Measurements from ENCODE around the gene DCXR. TPM values are rescaled to one million over a fixed set of nuclear protein-coding genes. Genes with fewer than 3 reads are reported as not detected.
"Not testable (repeated sequence)": the region's sequence is repeated elsewhere in the genome, so short reads cannot be mapped to it uniquely, and the experiment has no call there.

The DCXR gene
- polyA plus RNA-seq, 10 donors: 20.6 to 42.5 (median 35.0) TPM

DNA sequence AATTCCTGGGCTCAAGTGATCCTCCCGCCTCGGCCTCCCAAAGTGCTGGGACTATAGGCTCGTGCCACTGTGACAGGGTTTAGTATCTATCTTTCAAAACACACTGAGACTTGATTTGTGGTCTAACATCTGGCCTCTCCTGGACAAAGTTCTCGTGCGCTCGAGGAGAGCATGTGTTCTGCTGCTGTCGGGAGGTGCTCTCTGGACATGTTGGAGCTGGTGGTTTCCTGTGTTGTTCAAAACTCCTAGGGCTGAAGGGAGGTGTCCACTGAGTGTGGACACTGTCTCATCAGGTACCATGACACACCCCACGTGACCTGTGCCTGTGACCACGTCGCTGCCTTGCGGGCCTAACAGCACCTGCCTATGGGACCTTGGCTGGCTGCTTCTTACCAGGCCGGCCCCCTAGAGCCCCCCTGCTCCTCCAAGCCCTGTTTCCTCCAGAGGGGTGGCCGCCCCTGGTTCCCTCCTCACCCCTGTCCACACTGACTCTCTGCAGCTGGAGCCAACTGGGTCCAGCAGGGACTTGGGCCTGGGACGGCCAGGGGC, 8.5 kb upstream of the DCXR start:
- DNase-seq: no peak

DNA sequence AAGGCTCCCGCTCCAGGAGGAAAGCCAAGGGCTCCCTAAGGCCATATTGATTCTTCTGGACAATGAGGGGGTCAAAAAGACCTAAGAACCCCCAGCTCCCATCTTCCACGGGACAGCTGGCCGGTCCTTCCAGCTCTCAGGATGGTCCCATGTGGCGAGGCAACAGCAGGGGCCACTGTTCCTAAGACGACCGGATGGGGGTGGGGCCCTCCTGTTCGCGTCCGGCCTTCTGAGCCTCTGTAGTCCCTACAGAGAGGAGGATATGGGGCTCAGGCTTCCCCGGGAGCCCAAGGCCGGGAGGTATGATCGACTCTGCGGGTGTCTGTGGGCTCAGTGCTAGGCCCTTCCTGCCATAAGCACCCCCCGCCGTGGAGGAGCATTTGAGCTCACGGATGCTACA, 6.0 kb upstream of the DCXR start:
- no peak for DNase-seq

DNA sequence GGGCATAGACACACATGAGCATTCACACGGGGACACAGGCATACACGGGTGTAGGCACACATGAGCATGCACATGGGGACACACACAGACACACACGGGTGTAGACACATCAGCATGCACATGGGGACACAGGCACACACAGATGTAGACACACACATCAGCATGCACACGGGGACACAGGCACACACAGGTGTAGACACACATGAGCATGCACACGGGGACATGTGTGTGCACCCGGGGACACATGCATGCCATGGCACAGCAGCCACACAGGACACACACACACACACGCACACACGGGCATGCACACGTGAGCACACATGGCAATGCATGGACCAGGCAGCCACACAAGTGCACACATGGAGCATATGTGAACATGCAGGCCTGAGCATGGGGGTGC, 5.2 kb upstream of the DCXR start:
- no peak for DNase-seq

DNA sequence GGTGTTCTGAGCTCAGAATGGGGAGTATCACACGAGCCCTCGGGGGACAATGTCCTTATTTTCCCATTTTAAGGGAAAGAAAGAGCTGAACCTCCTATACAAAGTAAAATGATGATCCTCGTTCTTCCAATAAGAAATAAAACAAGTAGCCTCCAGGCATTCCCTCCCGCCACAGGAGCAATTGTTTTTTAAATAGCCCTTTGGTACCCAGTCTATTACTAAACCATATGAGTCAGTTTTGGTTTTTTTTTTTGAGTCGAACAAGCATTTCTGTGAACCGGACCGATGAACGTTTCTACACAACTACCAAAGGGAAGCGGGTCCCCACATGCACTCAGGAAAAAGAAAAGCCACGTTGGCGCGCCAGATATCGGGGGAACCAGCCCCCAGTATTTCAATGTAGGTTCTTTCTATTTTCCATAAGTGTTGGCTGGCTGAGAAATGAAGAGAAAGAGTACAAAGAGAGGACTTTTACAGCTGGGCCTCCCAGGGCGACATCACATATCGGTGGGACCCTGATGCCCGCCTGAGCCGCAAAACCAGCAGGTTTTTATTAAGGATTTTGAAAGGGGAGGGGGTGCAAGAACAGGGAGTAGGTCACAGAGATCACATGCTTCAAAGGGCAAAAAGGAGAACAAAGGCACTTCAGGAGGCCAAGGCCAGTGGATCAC, 3.8 kb upstream of the DCXR start:
- DNase-seq: no peak

DNA sequence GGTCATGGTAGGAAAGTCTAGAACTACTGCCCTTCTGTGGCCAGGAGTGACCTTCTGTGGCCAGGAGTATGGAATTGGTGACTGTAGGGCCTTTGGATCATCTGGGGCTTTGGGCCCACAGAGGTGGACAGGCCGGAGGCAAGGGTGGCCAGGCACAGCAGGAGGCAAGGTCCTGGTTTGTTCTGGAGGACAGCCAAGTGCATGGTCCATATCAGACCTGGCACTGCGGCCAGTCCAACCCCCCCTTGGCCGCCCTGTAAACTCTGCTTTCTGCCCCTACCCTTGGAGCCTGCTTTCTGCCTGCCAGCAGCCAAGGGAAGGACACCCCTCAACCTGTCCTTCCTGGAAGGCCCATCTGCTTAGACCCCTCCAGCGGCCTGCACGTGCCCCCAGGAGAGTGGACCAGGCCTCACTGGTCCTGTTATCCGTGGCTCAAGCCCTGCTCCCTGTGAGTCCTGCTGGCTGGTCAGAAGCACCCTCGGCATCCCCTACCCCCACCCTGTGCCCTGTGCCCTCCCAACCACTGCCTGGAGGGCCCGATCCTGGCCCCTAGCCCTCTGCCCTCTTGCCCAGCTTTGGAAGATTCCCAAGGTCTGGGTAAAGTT, 2.3 kb upstream of the DCXR start:
- no peak for DNase-seq

DNA sequence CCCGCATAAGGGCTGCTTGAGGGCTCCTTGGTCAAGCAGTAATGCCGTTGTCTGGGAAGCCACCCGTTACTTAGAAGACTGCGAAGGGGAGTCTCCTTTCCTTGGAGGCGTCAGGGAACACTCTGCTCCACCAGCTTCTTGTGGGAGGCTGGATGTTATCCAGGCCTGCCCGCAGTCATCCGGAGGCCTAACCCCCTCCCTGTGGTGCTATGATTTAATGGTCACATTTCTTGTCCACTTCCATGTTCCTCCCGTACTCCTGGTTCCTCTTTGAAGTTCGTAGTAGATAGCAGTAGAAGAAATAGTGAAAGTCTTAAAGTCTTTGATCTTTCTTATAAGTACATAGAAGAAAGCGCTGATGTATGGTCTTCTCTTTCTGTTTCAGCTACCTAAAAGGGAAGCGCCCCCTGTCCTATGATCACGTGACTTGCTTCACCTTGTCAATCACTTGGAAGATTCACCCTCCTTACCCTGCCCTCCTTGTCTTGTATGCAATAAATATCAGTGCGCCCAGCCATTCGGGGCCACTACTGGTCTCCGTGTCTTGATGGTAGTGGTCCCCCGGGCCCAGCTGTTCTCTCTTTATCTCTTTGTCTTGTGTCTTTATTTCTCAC, 1.4 kb upstream of the DCXR start:
- not testable (repeated sequence) for DNase-seq

DNA sequence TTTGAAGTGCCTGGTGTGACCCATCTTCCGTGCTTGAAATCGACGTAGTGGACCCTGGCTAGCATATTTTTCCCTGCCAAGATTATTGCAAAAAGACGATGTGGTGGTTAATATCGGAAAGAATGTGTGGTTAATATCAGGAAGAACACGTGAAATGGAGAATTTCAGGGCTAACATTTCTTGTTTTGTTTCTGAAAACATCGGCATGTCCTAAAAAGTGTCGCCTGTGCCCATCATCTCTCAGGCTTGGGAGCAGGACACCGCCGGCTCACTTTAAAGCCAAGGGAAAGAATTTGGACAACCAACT, 345 bp upstream of the DCXR start:
- no peak for DNase-seq

DNA sequence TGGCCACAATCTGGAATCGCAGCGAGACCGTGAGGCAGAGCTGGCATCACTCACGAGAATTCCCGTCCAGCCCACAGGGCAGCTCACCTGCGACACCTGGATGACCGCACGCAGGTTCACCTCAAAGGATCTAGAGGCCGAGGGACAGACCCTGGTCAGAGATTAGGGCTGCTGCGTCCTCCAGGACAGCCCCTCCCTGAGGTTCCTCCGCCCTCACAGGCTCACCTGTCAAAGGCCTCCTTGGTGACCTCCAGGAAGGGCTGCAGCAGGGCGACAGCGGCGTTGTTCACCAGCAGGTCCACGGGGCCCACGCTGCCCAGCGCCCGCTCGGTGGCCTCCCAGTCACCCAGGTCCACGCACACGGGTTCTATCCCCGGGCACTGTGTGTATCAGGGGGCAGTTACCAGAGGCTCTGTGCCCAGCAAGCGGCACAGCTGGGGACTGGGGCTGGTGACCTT, 834 bp downstream of the DCXR start:
- DNase-seq: no peak

DNA sequence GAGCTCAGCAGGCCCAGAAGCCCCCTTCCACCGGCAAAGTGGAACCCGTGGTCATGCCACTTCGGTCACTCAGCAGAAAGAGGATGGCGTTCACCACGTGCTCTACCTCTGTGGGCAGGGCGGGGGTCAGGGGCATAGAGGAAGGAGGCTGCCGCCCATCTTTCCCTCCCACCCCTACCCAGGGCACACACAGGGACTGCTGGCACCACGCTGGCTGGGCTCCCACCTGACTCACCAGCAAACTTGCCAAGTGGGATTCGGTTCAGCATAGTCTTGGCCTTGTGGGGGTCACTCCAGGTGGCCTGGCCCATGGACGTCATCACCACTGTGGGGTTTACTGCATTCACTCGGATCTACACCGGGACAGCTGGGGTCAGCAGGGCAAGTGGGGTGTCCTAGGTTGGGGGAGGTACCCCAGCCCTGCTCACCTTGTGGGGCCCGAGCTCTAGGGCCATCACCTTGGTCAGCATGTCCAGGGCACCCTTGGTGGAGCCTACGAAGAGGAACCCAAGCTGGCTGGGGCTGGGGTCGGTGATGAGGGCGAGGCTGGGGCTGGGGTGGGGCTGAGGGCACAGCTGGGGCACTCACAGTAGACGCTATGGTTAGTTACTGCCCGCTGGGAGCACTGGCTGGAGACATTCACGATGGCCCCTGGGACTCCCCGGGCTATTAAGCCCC, 1.4 kb downstream of the DCXR start:
- DNase-seq: no peak

DNA sequence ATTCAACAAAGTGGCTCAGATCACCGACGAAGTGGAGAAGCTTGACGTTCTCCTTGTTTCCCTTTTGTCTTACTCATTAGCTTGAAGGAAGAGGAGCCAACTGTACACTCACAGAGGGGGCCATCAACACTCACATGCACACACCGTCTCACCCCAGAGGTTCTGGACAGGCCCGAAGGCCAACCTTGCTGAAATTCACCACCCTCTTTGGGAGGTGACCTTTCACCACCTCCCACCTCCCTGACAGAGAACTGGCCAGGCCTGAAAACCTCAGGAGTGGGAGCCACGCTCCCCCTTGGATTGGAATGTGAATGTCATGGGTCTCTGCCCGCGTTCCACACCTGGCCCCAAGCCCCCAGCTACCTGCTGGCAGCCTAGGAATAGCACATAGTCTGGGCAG, 2.0 kb downstream of the DCXR start:
- DNase-seq: no peak

DNA sequence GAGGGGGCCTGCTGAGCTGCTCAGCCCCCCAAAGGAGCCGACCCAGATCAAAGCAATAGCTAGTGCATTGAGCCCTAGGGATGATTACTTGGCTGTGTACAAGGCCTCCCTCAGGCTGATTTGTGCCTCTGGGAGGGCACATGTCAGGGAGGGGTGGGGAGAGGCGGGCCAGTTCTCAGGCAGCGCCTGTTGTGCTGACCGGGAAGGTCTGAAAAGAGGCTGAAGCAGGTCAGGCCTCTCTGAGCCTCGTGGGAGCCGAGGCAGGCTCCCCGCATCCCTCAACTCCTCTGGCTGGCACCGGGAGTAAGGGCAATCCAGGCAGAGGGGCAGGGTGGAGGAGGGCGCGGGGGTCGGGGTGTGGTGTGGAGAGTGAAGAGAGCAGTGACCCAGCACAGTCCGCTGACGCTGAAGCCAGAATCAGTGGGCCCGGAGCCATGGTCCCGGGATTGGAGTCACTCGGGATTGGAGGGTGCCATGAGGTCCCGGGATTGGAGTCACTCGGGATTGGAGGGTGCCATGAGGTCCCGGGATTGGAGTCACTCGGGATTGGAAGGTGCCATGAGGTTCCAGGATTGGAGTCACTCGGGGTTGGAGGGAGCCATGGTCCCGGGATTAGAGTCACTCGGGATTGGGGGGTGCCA, 3.0 kb downstream of the DCXR start:
- DNase-seq: no peak

DNA sequence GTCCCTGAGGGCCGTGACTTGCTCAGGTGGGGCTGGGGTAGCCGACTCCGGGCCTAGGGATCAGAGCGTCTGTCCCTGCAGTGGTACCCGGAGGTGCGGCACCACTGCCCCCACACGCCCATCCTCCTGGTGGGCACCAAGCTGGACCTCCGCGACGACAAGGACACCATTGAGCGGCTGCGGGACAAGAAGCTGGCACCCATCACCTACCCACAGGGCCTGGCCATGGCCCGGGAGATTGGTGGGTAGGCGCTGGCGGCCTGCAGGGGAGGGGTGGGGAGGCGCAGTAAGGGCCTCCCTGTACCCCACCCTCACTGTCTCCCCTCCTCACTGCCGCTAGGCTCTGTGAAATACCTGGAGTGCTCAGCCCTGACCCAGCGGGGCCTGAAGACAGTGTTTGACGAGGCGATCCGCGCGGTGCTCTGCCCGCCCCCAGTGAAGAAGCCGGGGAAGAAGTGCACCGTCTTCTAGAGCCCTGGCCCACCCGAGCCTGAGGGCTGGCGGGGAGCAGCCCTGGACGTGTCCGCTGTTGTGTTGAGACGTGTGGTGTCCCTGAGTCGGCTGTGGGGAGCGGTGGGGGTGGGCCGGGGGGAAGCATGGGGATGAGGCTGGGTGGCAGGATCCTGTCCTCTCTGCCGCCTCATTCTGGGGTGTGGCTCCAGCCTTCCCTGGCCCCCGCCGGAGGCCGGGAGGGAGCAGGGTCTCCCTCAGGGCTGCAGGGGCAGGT, 4.0 kb downstream of the DCXR start:
- DNase-seq: no peak

DNA sequence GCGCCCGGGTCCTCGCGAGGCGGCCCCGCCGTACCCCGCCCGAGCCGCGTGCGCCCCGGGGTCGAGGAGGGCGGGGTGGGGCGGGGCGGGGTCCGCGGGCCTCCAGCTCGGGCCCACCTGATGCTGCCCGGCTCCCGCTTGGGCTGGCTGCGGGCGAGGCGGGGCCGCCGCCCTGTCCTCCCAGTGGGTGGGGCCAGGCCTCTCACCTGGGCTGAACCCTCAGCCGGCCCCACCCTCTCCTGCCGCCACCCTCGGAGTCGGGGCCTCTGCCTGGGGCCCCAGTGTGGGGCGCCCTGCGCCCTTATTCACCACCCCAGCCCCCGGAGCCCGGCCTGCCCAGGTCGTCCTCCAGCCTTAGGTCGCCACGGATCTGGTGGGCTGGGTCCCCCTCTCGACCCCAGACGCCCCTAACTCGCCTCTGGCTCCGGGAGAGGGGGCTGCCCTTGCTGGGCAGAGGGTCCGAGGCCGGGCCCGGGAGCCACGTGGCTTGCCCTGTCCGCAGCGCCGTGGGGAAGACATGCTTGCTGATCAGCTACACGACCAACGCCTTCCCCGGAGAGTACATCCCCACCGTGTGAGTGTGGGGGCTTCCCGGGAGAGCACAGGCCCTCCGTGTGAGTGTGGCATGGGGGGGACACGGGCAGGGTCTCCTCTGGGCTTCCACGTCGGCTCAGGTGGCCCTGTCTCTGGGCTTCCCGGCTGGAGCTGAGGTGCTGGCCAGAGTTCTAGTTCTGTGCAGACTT, 5.4 kb downstream of the DCXR start:
- no peak for DNase-seq

DNA sequence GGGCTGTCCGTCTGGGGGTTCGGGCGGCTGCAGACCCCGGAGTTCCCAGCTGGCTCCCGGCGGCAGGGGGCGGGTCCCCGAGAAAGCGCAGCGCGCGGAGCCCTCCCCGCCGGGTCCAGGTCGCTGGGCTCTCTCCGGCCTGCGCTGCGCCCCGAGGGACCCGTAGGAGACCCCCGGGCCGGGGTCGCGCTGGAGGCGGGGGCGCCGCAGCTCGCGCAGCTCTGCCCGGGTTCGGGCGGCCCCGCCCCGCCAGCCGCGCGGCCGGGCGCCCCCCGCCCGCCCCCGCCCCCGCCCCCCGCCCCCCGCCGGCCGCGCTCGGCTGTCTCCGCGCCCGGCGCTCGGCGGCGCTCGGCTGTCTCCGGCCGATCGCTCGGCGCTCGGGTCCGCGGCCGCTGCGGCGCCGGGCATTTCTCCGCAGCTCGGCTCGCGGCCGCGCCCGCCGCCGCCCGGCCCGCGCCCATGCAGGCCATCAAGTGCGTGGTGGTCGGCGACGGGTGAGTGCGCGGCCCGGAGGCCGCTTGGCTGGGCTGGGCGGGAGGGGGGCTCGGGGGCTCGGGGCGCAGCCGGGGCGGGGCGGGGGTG, 6.1 kb downstream of the DCXR start, which contains the start of gene RAC3:
Gene RAC3, plus strand, starts transcription at position 376 of the 582 bp plus-strand sequence. Its CDS starts 84 bp downstream, at position 460.
- peak in 1 of 3 donors; percentile 44 for DNase-seq

DNA sequence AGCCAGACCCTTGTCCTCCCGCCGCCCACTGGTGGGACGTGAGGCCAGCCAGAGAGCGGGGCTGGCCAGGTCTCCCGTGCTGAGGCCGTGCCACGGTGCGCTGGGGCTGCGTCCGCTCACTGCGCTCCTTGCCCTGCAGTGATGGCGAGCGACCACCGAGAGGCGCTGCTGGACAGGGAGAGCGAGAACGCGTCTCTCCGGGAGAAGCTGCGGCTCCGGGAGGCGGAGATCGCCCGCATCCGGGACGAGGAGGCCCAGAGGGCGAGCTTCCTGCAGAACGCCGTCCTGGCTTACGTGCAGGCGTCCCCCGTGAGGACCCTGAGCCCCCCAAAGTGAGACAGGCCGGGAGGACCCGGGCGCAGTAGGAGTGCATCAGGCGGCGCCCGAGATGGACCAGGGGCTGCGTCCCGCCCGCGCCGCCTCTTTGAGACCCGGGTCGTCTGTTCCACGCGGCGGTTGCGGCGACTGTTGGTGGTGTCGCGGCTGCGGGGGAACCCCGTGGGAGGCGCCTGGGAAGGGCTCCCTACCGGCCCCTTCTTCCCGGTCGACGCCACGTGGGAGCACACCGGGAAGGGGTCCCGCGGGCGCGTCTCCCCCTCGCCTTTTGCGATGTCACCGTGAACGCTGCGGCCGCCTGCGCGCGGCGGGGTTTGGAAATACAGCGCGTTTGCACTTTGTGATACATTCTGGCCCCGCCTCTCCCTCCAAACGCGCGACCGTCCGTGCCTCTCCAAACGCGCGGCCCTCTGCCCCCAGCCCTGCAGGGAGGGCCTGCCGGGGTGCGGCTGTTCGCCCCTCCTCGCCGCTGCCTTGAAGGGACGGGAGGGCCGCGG, 6.8 kb downstream of the DCXR start:
- DNase-seq: peak; percentile 63 to 94 (median 89)

DNA sequence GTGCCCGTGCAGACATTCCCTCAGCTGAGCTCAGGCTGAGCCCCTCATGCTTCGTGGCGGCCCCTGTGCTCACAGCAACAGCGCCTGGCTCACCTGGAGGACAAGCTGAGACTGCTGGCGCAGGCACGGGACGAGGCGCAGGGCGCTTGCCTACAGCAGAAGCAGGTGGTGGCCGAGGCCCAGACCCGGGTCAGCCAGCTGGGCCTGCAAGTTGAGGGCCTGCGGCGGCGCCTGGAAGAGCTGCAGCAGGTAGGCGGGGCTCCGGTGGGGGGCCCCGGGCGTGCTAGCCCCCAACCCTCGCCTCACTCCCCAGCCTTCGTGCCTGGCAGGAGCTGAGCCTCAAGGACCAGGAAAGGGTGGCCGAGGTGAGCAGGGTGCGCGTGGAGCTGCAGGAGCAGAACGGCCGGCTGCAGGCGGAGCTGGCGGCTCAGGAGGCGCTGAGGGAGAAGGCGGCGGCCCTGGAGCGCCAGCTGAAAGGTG, 7.5 kb downstream of the DCXR start:
- DNase-seq: no peak

DNA sequence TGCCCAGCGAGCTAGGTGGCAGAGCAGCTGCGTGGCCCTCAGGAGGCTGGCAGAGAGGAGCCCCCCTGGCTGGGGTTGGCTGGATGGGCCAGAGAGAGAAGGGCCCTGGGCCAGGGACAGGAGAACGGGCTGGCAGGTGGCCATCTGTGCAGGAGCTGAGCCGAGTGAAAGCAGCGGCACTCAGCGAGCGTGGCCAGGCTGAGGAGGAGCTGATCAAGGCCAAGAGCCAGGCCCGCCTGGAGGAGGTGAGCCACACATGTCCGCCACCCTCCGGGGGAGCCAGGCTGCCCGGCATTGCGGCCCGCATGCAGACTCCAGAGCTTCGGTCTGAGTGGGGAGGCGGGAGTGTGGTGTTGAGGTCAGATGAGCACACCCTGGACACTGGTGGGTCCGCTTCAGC, 8.1 kb downstream of the DCXR start:
- DNase-seq: no peak

DNA sequence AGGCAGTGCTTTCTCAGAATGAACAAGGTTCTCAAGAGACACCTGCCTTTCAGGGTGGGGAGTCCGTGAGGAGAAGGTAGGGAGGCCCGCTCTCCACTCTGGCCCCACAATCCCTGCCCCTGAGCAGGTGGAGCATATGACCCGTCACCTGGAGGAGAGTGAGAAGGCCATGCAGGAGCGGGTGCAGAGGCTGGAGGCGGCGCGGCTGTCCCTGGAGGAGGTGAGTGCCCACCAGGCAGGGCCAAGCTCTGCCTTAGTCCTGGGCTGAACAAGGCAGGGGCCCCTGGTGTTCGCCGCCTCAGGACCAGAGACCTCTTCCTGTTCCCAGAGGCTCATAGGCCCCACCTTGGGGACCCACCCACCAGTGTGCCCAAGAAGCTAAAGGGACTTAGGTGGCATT, 8.5 kb downstream of the DCXR start:
- no peak for DNase-seq

DNA sequence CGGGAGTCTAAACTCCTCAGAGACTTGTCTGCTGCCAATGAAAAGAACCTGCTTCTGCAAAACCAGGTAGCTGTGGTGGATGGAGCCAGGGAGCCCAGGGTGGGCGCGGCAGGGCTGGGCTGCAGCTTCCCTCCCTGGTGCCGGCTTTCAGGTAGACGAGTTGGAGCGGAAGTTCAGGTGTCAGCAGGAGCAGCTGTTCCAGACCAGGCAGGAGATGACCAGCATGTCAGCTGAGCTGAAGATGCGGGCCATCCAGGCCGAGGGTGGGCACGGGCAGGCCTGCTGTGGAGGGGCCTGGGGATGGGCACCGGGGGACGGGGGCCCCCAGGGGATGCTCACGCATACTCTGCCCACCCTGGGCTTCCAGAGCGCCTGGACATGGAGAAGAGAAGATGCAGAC, 9.3 kb downstream of the DCXR start:
- DNase-seq: no peak
